Kidney (tissue), 14 donors: Measurements from ENCODE around the gene SLC30A2. TPM values are rescaled to one million over a fixed set of nuclear protein-coding genes. Genes with fewer than 3 reads are reported as not detected.

Experiments
- DNase-seq, 5 donors: peaks; one replicate each; pipeline ENCODE4 v3.0.0-alpha.2; 2013 to 2020
- FAIRE-seq: peaks from 2 replicates; lab custom pipeline; 2012; peaks lifted over from hg19 to GRCh38; lab: Jason Lieb, UNC
- H3K27ac ChIP-seq, 2 donors: one replicate each; pipeline ENCODE4 v1.7.0; 2013; ENCODE audit warnings: low read depth in 2 of 2, low read length in 2 of 2, inconsistent platforms in 1 of 2
- H3K27me3 ChIP-seq: one replicate; pipeline ENCODE4 v1.7.1; 2013; ENCODE audit warnings: low read length, inconsistent platforms; ENCODE audit not compliant: control insufficient read depth, insufficient read depth
- H3K36me3 ChIP-seq, 3 donors: one replicate each; pipeline versions ENCODE4 v1.7.0 to v1.7.1; 2013; ENCODE audit warnings: low read length in 3 of 3, control low read depth in 1 of 3, inconsistent platforms in 1 of 3; ENCODE audit not compliant: insufficient read depth in 3 of 3, control insufficient read depth in 2 of 3
- H3K4me1 ChIP-seq, 3 donors: one replicate each; pipeline versions ENCODE4 v1.7.0 to v1.7.1; 2013; ENCODE audit warnings: low read length in 3 of 3, inconsistent platforms in 1 of 3, low read depth in 1 of 3; ENCODE audit not compliant: control insufficient read depth in 2 of 3, insufficient read depth in 2 of 3
- H3K4me3 ChIP-seq, 3 donors: one replicate each; pipeline versions ENCODE4 v1.7.0 to v1.8.1; 2013; ENCODE audit warnings: low read length in 3 of 3, control low read depth in 1 of 3, inconsistent platforms in 1 of 3
- H3K9ac ChIP-seq, 3 donors: one replicate each; pipeline versions ENCODE4 v1.7.0 to v1.7.1; 2013; ENCODE audit warnings: low read length in 3 of 3, control low read depth in 1 of 3, inconsistent platforms in 1 of 3
- H3K9me3 ChIP-seq, 3 donors: one replicate each; pipeline versions ENCODE4 v1.7.0 to v1.7.1; 2013; ENCODE audit warnings: low read length in 3 of 3, control low read depth in 1 of 3, inconsistent platforms in 1 of 3; ENCODE audit not compliant: control insufficient read depth in 2 of 3, insufficient read depth in 1 of 3
- CTCF ChIP-seq: IDR thresholded peaks from 3 replicates; pipeline ENCODE4 v1.5.1; 2012; ENCODE audit warnings: mild to moderate bottlenecking, moderate library complexity, borderline replicate concordance; ENCODE audit not compliant: insufficient read depth; ENCODE audit errors: extremely low read depth
- intact Hi-C: fragments of 100-400 bp; cut with DNase I; formaldehyde crosslinking; loops from one replicate; pipeline ENCODE4 v1.11.1; 2022
- polyA plus RNA-seq: library from polyadenylated mRNA; stranded (reverse); fragments of 350-450 nt; fragmentation: Illumina TruSeq; extraction: RNeasy Lipid Tissue Mini Kit (QIAGEN cat#74804); gene quantifications from one replicate; pipeline ENCODE4 v1.2.3, GENCODE V29; 2014; ENCODE audit warnings: low read depth, low replicate concordance; ENCODE audit not compliant: insufficient read depth
- total RNA-seq: library from RNA; stranded (reverse); fragmentation: NEBNext Ultra II Directional; extraction: Animal tissue kit (Norgen Biotek cat#: 25700); gene quantifications from one replicate; pipeline ENCODE4 v1.2.1, GENCODE V29; 2021
- donor health status: control.
- donor health status: control.
- donor health status: control.
- donor health status: control.
- donor health status: control.
- donor health status: DM: yes; HTN: yes; CAD: no.
- donor health status: Normal renal cell carcinoma (clear cell type).

Gene SLC30A2
- total and polyA plus RNA-seq, 2 donors from 2014 or later, result 26.8 to 34.4 TPM

DNA sequence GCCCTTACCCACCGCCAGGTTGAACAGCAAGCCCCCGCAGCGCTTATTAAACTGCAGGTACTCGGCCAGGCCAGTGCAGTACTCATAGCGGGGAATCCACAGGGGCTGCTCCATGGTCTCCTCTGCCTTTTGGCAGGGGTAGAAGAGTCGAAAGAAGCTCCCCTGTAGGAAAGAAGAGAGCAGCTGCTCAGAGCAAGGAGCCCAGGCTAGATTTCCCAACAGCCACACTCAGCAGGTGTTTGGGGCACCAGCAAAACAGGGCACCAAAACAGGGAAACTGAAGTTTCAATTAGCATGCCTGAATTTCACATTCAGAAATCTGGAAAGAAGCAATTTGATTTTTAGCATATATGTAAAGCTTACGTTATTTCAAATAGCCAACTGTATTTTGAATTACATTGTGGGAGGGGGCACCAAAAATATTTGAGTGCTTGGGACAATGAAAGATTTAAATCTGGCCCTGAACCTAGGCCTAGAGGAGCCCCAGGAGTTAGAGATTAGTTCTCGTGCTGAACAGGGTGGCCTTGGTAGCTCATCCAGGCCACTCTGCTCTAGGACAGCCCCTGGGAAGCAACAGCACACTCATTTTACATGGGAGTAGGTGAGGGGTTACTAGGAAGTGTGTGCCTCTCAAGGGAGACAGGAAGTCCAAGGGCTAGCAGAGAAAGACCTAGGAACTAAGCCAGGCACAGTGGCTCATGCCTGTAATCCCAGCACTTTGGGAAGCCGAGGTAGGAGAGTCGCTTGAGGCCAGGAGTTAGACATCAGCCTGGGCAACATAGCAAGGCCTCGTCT is 56.3 kb downstream of the SLC30A2 start:
- H3K9ac ChIP-seq, result no peak overlapping the region
- no peaks in the 10 kb centered on the region for H3K9me3 ChIP-seq
- no peaks in the 10 kb centered on the region for H3K27me3 ChIP-seq
- FAIRE-seq (no peak), DNase-seq (no peak)
- TF ChIP-seq CTCF, result no peak
- H3K4me1 ChIP-seq, result no peaks in the 10 kb centered on the region
- peaks cover 0 to 6% (median 3%) of the 10 kb centered on the region in 3 donors for H3K36me3 ChIP-seq
- no peak overlapping the region for H3K4me3 ChIP-seq
- H3K27ac ChIP-seq, result no peak overlapping the region
- intact Hi-C loops, result no loop called here

DNA sequence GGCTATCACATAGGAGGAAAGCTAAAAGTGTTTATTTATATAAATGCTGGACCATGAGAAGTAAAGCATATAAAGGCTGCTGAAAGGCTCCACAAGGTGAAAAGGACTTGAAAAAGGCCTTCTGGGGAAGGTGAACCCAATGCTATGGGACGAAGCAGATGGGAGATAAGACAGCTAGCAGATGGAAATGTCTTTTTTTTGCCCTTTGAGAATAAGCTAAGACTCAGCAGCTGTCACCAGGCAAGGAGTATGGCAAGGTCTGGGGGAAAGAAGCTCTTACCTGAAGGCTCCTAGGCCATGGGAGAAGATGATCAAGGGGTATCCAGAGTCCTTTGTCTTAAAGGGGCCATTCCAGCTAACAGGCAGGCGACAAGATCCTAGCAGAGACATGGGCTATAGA is 58.0 kb downstream of the SLC30A2 start:
- no peak for DNase-seq
- no peak for FAIRE-seq
- Histone ChIP-seq H3K4me1 (no peaks in the 10 kb centered on the region), H3K27ac (no peak overlapping the region), H3K9ac (no peak overlapping the region), H3K36me3 (peaks cover 0 to 22% (median 6%) of the 10 kb centered on the region in 3 donors), H3K27me3 (no peaks in the 10 kb centered on the region), H3K4me3 (no peak overlapping the region), H3K9me3 (no peaks in the 10 kb centered on the region)
- TF ChIP-seq CTCF, result no peak
- intact Hi-C loops, result no loop called here

Other genes starting within 250 kb of the SLC30A2 start
- 116 TPM for gene SELENON, start 245.9 kb downstream of the SLC30A2 start, total RNA-seq
- gene SELENON, start 245.9 kb downstream of the SLC30A2 start, polyA plus RNA-seq, result 69.3 TPM
- 66.6 TPM for gene MTFR1L, start 226.2 kb downstream of the SLC30A2 start, total RNA-seq
- gene MTFR1L, start 226.2 kb downstream of the SLC30A2 start, polyA plus RNA-seq, result 108 TPM
- gene AUNIP, start 186.7 kb downstream of the SLC30A2 start, total RNA-seq, result 0.38 TPM
- not detected for gene AUNIP, start 186.7 kb downstream of the SLC30A2 start, polyA plus RNA-seq
- gene PAQR7, start 170.4 kb downstream of the SLC30A2 start, total RNA-seq, result 52.0 TPM
- 30.2 TPM for gene PAQR7, start 170.4 kb downstream of the SLC30A2 start, polyA plus RNA-seq
- gene STMN1, start 139.7 kb downstream of the SLC30A2 start, total RNA-seq, result 50.4 TPM
- gene STMN1, start 139.7 kb downstream of the SLC30A2 start, polyA plus RNA-seq, result 101 TPM
- gene PAFAH2, start 48.1 kb downstream of the SLC30A2 start, total RNA-seq, result 23.5 TPM
- 21.0 TPM for gene PAFAH2, start 48.1 kb downstream of the SLC30A2 start, polyA plus RNA-seq
- gene EXTL1, start 24.3 kb downstream of the SLC30A2 start, total RNA-seq, result 0.28 TPM
- 0.45 TPM for gene EXTL1, start 24.3 kb downstream of the SLC30A2 start, polyA plus RNA-seq
- 0.82 TPM for gene TRIM63, start 21.5 kb upstream of the SLC30A2 start, total RNA-seq
- gene TRIM63, start 21.5 kb upstream of the SLC30A2 start, polyA plus RNA-seq, result 3.3 TPM
- gene PDIK1L, start 65.7 kb upstream of the SLC30A2 start, total RNA-seq, result 13.9 TPM
- gene PDIK1L, start 65.7 kb upstream of the SLC30A2 start, polyA plus RNA-seq, result 3.7 TPM
- 8.1 TPM for gene FAM110D, start 113.0 kb upstream of the SLC30A2 start, total RNA-seq
- gene FAM110D, start 113.0 kb upstream of the SLC30A2 start, polyA plus RNA-seq, result 4.2 TPM
- gene C1orf232, start 122.8 kb upstream of the SLC30A2 start, total RNA-seq, result not detected
- not detected for gene C1orf232, start 122.8 kb upstream of the SLC30A2 start, polyA plus RNA-seq
- gene ZNF593, start 123.8 kb upstream of the SLC30A2 start, total RNA-seq, result 22.4 TPM
- 93.2 TPM for gene ZNF593, start 123.8 kb upstream of the SLC30A2 start, polyA plus RNA-seq
- gene ZNF593OS, start 125.7 kb upstream of the SLC30A2 start, total RNA-seq, result not detected
- not detected for gene ZNF593OS, start 125.7 kb upstream of the SLC30A2 start, polyA plus RNA-seq
- 19.7 TPM for gene CNKSR1, start 131.4 kb upstream of the SLC30A2 start, total RNA-seq
- gene CNKSR1, start 131.4 kb upstream of the SLC30A2 start, polyA plus RNA-seq, result 8.8 TPM
- gene CATSPER4, start 144.5 kb upstream of the SLC30A2 start, total RNA-seq, result not detected
- gene CATSPER4, start 144.5 kb upstream of the SLC30A2 start, polyA plus RNA-seq, result not detected
- 8.5 TPM for gene CEP85, start 188.1 kb upstream of the SLC30A2 start, total RNA-seq
- gene CEP85, start 188.1 kb upstream of the SLC30A2 start, polyA plus RNA-seq, result 8.4 TPM
- gene SH3BGRL3, start 234.0 kb upstream of the SLC30A2 start, total RNA-seq, result 140 TPM
- gene SH3BGRL3, start 234.0 kb upstream of the SLC30A2 start, polyA plus RNA-seq, result 180 TPM